Fibroblast of mammary gland (primary cell): ENCODE data around the gene NT5DC2.

Experiments used
- DNase-seq: peaks from one replicate; pipeline ENCODE4 v3.0.0-alpha.2; 2010; ENCODE audit warnings: low read depth
- H3K4me3 ChIP-seq: 2 replicates; pipeline ENCODE4 v1.5.1; 2011; ENCODE audit warnings: low read depth, mild to moderate bottlenecking, low read length, moderate library complexity; ENCODE audit not compliant: control insufficient read depth
- CTCF ChIP-seq: conservative IDR thresholded peaks from 2 replicates; pipeline ENCODE4 v1.5.1; 2011; ENCODE audit warnings: low read depth, low read length, inconsistent platforms; ENCODE audit not compliant: control insufficient read depth, insufficient read depth

NT5DC2 gene

GRCh38 chr3:52551118-52551517 is 17.5 kb upstream of the NT5DC2 start:
- DNase-seq, result no peak
- no peak for TF ChIP-seq CTCF
- no peak overlapping the region for H3K4me3 ChIP-seq

- no peak overlapping the region for H3K4me3 ChIP-seq
- TF ChIP-seq CTCF, result no peak
- DNase-seq, result no peak
These were observed 13.5 kb upstream of the NT5DC2 start for GRCh38 chr3:52547143-52547542.

- H3K4me3 ChIP-seq, result no peak overlapping the region
- DNase-seq, result peak; percentile 41
- TF ChIP-seq CTCF, result no peak
These were observed 12.6 kb upstream of the NT5DC2 start for GRCh38 chr3:52546111-52546901.

- DNase-seq, result no peak
- no peak for TF ChIP-seq CTCF
These were observed 11.3 kb upstream of the NT5DC2 start for GRCh38 chr3:52544937-52545336.

GRCh38 chr3:52541050-52541449 is 7.4 kb upstream of the NT5DC2 start:
- DNase-seq, result no peak
- no peak overlapping the region for H3K4me3 ChIP-seq
- no peak for TF ChIP-seq CTCF

More at GRCh38 chr3:52544937-52545336, 11.3 kb upstream of the NT5DC2 start:
- H3K4me3 ChIP-seq, result no peak overlapping the region

- no peak for TF ChIP-seq CTCF
- no peak for DNase-seq
- peak overlapping the region; percentile 2 for H3K4me3 ChIP-seq
These were observed 5.5 kb upstream of the NT5DC2 start for GRCh38 chr3:52539010-52539653.
